ENCODE measurements around the gene MMP2. TPM values are rescaled to one million over a fixed set of nuclear protein-coding genes. Genes with fewer than 3 reads are reported as not detected.

Gene MMP2
- total RNA-seq (2021; ENCODE audit: unreplicated experiment) (311 TPM), Bru-seq, nascent RNA (percentile 58 among the genes with signal in this experiment), BruChase-seq, experiment 1, labeled RNA remaining after a 2-hour chase (percentile 52 among the genes with signal in this experiment), BruChase-seq, experiment 2, labeled RNA remaining after a 6-hour chase (percentile 67 among the genes with signal in this experiment)
- polyA plus RNA-seq (2012; ENCODE audit: insufficient read length), result 316 TPM
- long read RNA-seq, transcript MMP2-201 (13 exons, 3,741 nt), result major isoform, 873 of 1,040 reads
- long read RNA-seq, partial matches to known transcripts, result 120 of 1,040 reads
- long read RNA-seq, other reads (novel, unspliced or antisense), result 45 of 1,040 reads

DNA sequence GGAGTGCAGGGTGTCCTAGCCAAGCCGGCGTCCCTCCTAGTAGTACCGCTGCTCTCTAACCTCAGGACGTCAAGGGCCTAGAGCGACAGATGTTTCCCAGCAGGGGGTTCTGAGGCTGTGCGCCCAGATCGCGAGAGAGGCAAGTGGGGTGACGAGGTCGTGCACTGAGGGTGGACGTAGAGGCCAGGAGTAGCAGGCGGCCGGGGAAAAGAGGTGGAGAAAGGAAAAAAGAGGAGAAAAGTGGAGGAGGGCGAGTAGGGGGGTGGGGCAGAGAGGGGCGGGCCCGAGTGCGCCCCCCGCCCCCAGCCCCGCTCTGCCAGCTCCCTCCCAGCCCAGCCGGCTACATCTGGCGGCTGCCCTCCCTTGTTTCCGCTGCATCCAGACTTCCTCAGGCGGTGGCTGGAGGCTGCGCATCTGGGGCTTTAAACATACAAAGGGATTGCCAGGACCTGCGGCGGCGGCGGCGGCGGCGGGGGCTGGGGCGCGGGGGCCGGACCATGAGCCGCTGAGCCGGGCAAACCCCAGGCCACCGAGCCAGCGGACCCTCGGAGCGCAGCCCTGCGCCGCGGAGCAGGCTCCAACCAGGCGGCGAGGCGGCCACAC, at the start of gene MMP2:
Gene MMP2, plus strand, starts transcription at position 372 of the 603 bp plus-strand sequence. CDS start 282 bp downstream, outside the sequence.
- Histone ChIP-seq H3K9me3 (ENCODE audit: control insufficient read depth, insufficient read depth, low read depth, low read length) (no peaks in the 10 kb centered on the region), H3K36me3 (ENCODE audit: control insufficient read depth, insufficient read depth, low read length) (no peaks in the 10 kb centered on the region), H3K4me1 (ENCODE audit: control insufficient read depth, insufficient read depth, low read length) (peaks cover 35% of the 10 kb centered on the region), H3K4me3 (ENCODE audit: low read depth in 2 of 2, low read length in 2 of 2) (peak within 1 kb of the TSS; percentile 71 to 79), H3K27me3 (ENCODE audit: control insufficient read depth, insufficient read depth, low read length) (no peaks in the 10 kb centered on the region), H3K27ac (ENCODE audit: low read length) (peak within 1 kb of the TSS; percentile 87)
- no TSS peak for BruUV-seq (replicated peaks)
- POLR2A ChIA-PET, result no interaction called here
- TF ChIP-seq POLR2AphosphoS5 (IDR thresholded peaks at IDR 0.05; ENCODE audit: low read depth, low read length) (no peak), SIN3A (IDR thresholded peaks at IDR 0.05; ENCODE audit: borderline replicate concordance, insufficient read depth, low read depth, low read length) (no peak), TCF7L2 (IDR thresholded peaks at IDR 0.05; ENCODE audit: low read depth, low read length) (no peak)
- TF ChIP-seq, protein P1, sequence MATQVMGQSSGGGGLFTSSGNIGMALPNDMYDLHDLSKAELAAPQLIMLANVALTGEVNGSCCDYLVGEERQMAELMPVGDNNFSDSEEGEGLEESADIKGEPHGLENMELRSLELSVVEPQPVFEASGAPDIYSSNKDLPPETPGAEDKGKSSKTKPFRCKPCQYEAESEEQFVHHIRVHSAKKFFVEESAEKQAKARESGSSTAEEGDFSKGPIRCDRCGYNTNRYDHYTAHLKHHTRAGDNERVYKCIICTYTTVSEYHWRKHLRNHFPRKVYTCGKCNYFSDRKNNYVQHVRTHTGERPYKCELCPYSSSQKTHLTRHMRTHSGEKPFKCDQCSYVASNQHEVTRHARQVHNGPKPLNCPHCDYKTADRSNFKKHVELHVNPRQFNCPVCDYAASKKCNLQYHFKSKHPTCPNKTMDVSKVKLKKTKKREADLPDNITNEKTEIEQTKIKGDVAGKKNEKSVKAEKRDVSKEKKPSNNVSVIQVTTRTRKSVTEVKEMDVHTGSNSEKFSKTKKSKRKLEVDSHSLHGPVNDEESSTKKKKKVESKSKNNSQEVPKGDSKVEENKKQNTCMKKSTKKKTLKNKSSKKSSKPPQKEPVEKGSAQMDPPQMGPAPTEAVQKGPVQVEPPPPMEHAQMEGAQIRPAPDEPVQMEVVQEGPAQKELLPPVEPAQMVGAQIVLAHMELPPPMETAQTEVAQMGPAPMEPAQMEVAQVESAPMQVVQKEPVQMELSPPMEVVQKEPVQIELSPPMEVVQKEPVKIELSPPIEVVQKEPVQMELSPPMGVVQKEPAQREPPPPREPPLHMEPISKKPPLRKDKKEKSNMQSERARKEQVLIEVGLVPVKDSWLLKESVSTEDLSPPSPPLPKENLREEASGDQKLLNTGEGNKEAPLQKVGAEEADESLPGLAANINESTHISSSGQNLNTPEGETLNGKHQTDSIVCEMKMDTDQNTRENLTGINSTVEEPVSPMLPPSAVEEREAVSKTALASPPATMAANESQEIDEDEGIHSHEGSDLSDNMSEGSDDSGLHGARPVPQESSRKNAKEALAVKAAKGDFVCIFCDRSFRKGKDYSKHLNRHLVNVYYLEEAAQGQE (IDR thresholded peaks at IDR 0.05; ENCODE audit: insufficient read depth in 1 of 2, low read depth in 2 of 2, low read length in 1 of 2), result no peak
- TF ChIP-seq, protein P2, sequence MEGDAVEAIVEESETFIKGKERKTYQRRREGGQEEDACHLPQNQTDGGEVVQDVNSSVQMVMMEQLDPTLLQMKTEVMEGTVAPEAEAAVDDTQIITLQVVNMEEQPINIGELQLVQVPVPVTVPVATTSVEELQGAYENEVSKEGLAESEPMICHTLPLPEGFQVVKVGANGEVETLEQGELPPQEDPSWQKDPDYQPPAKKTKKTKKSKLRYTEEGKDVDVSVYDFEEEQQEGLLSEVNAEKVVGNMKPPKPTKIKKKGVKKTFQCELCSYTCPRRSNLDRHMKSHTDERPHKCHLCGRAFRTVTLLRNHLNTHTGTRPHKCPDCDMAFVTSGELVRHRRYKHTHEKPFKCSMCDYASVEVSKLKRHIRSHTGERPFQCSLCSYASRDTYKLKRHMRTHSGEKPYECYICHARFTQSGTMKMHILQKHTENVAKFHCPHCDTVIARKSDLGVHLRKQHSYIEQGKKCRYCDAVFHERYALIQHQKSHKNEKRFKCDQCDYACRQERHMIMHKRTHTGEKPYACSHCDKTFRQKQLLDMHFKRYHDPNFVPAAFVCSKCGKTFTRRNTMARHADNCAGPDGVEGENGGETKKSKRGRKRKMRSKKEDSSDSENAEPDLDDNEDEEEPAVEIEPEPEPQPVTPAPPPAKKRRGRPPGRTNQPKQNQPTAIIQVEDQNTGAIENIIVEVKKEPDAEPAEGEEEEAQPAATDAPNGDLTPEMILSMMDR (IDR thresholded peaks at IDR 0.05), result no peak
- intact Hi-C loops (cut with micrococcal nuclease; ENCODE audit: unreplicated experiment), result no loop called here
- in situ Hi-C loops (cut with HindIII; ENCODE audit: low pct_unique_long_range_greater_than_20kb, low sequenced_read_pairs), result no loop called here
- ATAC-seq, result peak; percentile 81
- CTCF ChIA-PET, result no interaction called here
- DNase-seq (ENCODE audit: low read depth, low spot score), result no peak

DNA sequence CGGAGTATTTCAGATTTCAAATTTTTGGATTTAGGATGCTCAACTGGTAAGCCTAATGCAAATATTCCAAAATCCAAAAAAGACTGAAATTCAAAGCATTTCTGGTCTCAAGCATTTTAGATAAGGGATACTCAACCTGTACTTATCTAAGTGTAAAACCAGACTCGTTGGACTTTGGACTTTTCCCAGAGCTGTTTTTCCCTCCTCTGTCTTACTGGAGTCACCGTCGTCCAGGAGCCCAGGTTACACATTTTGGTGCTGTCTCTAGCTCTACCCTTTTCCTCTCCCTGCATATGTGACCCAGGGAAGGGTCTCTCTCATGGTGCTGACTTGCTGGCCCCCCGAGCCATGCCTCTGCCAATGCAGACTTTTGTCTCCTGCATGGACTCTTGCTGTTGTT, 46.0 kb upstream of the MMP2 start:
- ChIA-PET POLR2A (no interaction called here), CTCF (no interaction called here)
- TF ChIP-seq SIN3A (IDR thresholded peaks at IDR 0.05; ENCODE audit: borderline replicate concordance, insufficient read depth, low read depth, low read length) (no peak), POLR2AphosphoS5 (IDR thresholded peaks at IDR 0.05; ENCODE audit: low read depth, low read length) (no peak), TCF7L2 (IDR thresholded peaks at IDR 0.05; ENCODE audit: low read depth, low read length) (no peak)
- TF ChIP-seq, protein P1 (IDR thresholded peaks at IDR 0.05; ENCODE audit: insufficient read depth in 1 of 2, low read depth in 2 of 2, low read length in 1 of 2), result no peak
- TF ChIP-seq, protein P2 (IDR thresholded peaks at IDR 0.05), result no peak
- Histone ChIP-seq H3K27ac (ENCODE audit: low read length) (no peak overlapping the region), H3K4me1 (ENCODE audit: control insufficient read depth, insufficient read depth, low read length) (no peaks in the 10 kb centered on the region), H3K36me3 (ENCODE audit: control insufficient read depth, insufficient read depth, low read length) (no peaks in the 10 kb centered on the region), H3K4me3 (ENCODE audit: low read depth in 2 of 2, low read length in 2 of 2) (no peak overlapping the region), H3K27me3 (ENCODE audit: control insufficient read depth, insufficient read depth, low read length) (peaks cover 2% of the 10 kb centered on the region), H3K9me3 (ENCODE audit: control insufficient read depth, insufficient read depth, low read depth, low read length) (no peaks in the 10 kb centered on the region)
- ATAC-seq, result no peak
- intact Hi-C loops (cut with micrococcal nuclease; ENCODE audit: unreplicated experiment), result no loop called here
- in situ Hi-C loops (cut with HindIII; ENCODE audit: low pct_unique_long_range_greater_than_20kb, low sequenced_read_pairs), result no loop called here
- BruUV-seq (replicated peaks), result no TSS peak
- no peak for DNase-seq (ENCODE audit: low read depth, low spot score)
